GM12878 (cell line): ENCODE results near the gene RAP2B. TPM values are rescaled to one million over a fixed set of nuclear protein-coding genes. Genes with fewer than 3 reads are reported as not detected.

Experiments used
- ATAC-seq: fragments of 200-7000 bp; cut with Tn5 transposase; 3 replicates; pipeline ENCODE4 v1.9.1; 2020; ENCODE audit warnings: mild to moderate bottlenecking, moderate library complexity
- BruUV-seq: library from RNA; stranded (reverse); fragments of 400-500 nt; replicated peaks from 2 replicates; lab custom pipeline; 2021; lab: Mats Ljungman, UMichigan
- CTCF ChIA-PET: fragments of 300-600 bp; sonication (Branson Sonifier 250); formaldehyde crosslinking; extraction: SDS; loops from one replicate; lab custom pipeline; 2021; ENCODE audit warnings: inconsistent platforms; lab: Yijun Ruan, JAX
- POLR2A ChIA-PET: fragments of 350-600 bp; formaldehyde crosslinking; extraction: SDS; loops from one replicate; lab custom pipeline; 2021; ENCODE audit warnings: inconsistent platforms; lab: Charles Lee
- RAD21 ChIA-PET: fragments of 300-600 bp; sonication (Branson Sonifier 250); formaldehyde crosslinking; loops from one replicate; lab custom pipeline; 2023; ENCODE audit warnings: antibody characterized with exemption; ENCODE audit not compliant: unreplicated experiment; lab: Charles Lee
- SMC1A ChIA-PET: fragments of 300-600 bp; sonication (Branson Sonifier 250); formaldehyde crosslinking; loops from one replicate; lab custom pipeline; 2023; ENCODE audit not compliant: unreplicated experiment, uncharacterized antibody; lab: Charles Lee
- DNase-seq: peaks from one replicate; pipeline ENCODE4 v3.0.0-alpha.2; 2011; ENCODE audit warnings: low read depth, low spot score
- FAIRE-seq: peaks from 3 replicates; lab custom pipeline; 2011; peaks lifted over from hg19 to GRCh38; lab: Jason Lieb, UNC
- H2AFZ ChIP-seq: 2 replicates; pipeline ENCODE4 v1.6.0; 2011; ENCODE audit warnings: low read depth, low read length, control low read depth; ENCODE audit not compliant: control insufficient read depth
- H3K27ac ChIP-seq: 2 replicates; pipeline ENCODE4 v1.5.1; 2011; ENCODE audit warnings: control low read depth; ENCODE audit not compliant: control insufficient read depth, insufficient read depth
- H3K27me3 ChIP-seq, 2 experiments: replicated peaks in 1 of 2; 2 replicates each; pipeline versions ENCODE4 v1.6.0 to v1.6.1; 2011; ENCODE audit warnings: low read length in 1 of 2; ENCODE audit not compliant: control insufficient read depth in 2 of 2, insufficient read depth in 2 of 2
- H3K36me3 ChIP-seq, 2 experiments: 2 replicates each; pipeline ENCODE4 v1.5.1; 2011; ENCODE audit warnings: low read length in 1 of 2; ENCODE audit not compliant: control insufficient read depth in 2 of 2, insufficient read depth in 2 of 2
- H3K4me1 ChIP-seq: 2 replicates; pipeline ENCODE4 v1.6.1; 2011; ENCODE audit warnings: mild to moderate bottlenecking, low read length, moderate library complexity, mixed read lengths; ENCODE audit not compliant: control insufficient read depth, insufficient read depth
- H3K4me2 ChIP-seq: 2 replicates; pipeline ENCODE4 v1.6.0; 2011; ENCODE audit warnings: control low read depth; ENCODE audit not compliant: control insufficient read depth, insufficient read depth
- H3K4me3 ChIP-seq: fragments of 200-600 bp; sonication (generic); 2 replicates; pipeline ENCODE4 v1.5.1; 2016
- H3K79me2 ChIP-seq: 2 replicates; pipeline ENCODE4 v1.6.0; 2011; ENCODE audit warnings: low read length; ENCODE audit not compliant: control insufficient read depth, insufficient read depth
- H3K9ac ChIP-seq: 2 replicates; pipeline ENCODE4 v1.8.0; 2011; ENCODE audit warnings: low read length, control low read depth, mixed read lengths; ENCODE audit not compliant: control insufficient read depth, insufficient read depth
- H3K9me3 ChIP-seq: replicated peaks from 3 replicates; pipeline ENCODE4 v1.5.1; 2011; ENCODE audit warnings: mild to moderate bottlenecking, low read length; ENCODE audit not compliant: control insufficient read depth, insufficient read depth
- H4K20me1 ChIP-seq: 2 replicates; pipeline ENCODE4 v1.6.0; 2011; ENCODE audit not compliant: control insufficient read depth, insufficient read depth
- BMI1 ChIP-seq: fragments of 450-650 bp; IDR thresholded peaks from 2 replicates; pipeline ENCODE4 v1.6.1; 2016; ENCODE audit warnings: mild to moderate bottlenecking, moderate library complexity, borderline replicate concordance
- BRCA1 ChIP-seq: IDR thresholded peaks from 2 replicates; pipeline ENCODE4 v1.6.1; 2011; ENCODE audit warnings: low read depth, low read length, improper control_type of control experiment
- DPF2 ChIP-seq: fragments of 450-650 bp; IDR thresholded peaks from 2 replicates; pipeline ENCODE4 v1.6.1; 2017; ENCODE audit warnings: mild to moderate bottlenecking
- IKZF2 ChIP-seq, 2 experiments: fragments of 450-650 bp; IDR thresholded peaks; 2 replicates each; pipeline ENCODE4 v1.6.1; 2017; ENCODE audit warnings: mild to moderate bottlenecking in 2 of 2, moderate library complexity in 2 of 2
- KDM1A ChIP-seq: fragments of 200-600 bp; sonication (generic); IDR thresholded peaks from 2 replicates; pipeline ENCODE4 v1.6.1; 2016; ENCODE audit warnings: borderline replicate concordance
- KLF5 ChIP-seq: fragments of 450-650 bp; IDR thresholded peaks from 2 replicates; pipeline ENCODE4 v1.6.1; 2014; ENCODE audit warnings: mild to moderate bottlenecking; ENCODE audit not compliant: partially characterized antibody
- NBN ChIP-seq: fragments of 450-650 bp; IDR thresholded peaks from 2 replicates; pipeline ENCODE4 v1.6.1; 2016
- RCOR1 ChIP-seq: conservative IDR thresholded peaks from 2 replicates; pipeline ENCODE4 v1.6.1; 2012; ENCODE audit warnings: low read depth, low read length, improper control_type of control experiment
- RFX5 ChIP-seq: IDR thresholded peaks from 2 replicates; pipeline ENCODE4 v1.6.1; 2011; ENCODE audit warnings: low read depth, low read length, improper control_type of control experiment
- SMARCA5 ChIP-seq: fragments of 450-650 bp; IDR thresholded peaks from 2 replicates; pipeline ENCODE4 v1.6.1; 2017; ENCODE audit warnings: mild to moderate bottlenecking
- SMC3 ChIP-seq: IDR thresholded peaks from 2 replicates; pipeline ENCODE4 v1.6.1; 2011; ENCODE audit warnings: low read length, improper control_type of control experiment, borderline replicate concordance
- SPI1 ChIP-seq: IDR thresholded peaks from 2 replicates; pipeline ENCODE4 v1.6.1; 2011; ENCODE audit warnings: low read depth, mild to moderate bottlenecking, low read length, moderate library complexity, borderline replicate concordance; ENCODE audit not compliant: insufficient read depth
- SUPT20H ChIP-seq: IDR thresholded peaks from 2 replicates; pipeline ENCODE4 v1.6.1; 2011; ENCODE audit warnings: low read depth, mild to moderate bottlenecking, low read length, moderate library complexity, borderline replicate concordance; ENCODE audit not compliant: control insufficient read depth
- YY1 ChIP-seq: IDR thresholded peaks from 2 replicates; pipeline ENCODE4 v1.6.1; 2011; ENCODE audit warnings: low read depth, mild to moderate bottlenecking, low read length
- ZNF687 ChIP-seq: fragments of 450-650 bp; IDR thresholded peaks from 2 replicates; pipeline ENCODE4 v1.6.1; 2017; ENCODE audit warnings: mild to moderate bottlenecking, moderate library complexity
- WGBS: methylation state at CpG from one replicate; pipeline ENCODE4 v1.1.6; 2016; ENCODE audit warnings: low lambda C conversion rate; ENCODE audit not compliant: insufficient replicate concordance, insufficient coverage; ENCODE audit errors: missing lambda C conversion rate; 5-methylcytosine and 5-hydroxymethylcytosine counted together
- in situ Hi-C: fragments of 300-500 bp; cut with MboI; formaldehyde crosslinking; loops from 9 replicates; pipeline ENCODE4 v1.14.3; 2018; ENCODE audit warnings: mixed read lengths
- intact Hi-C: fragments of 100-400 bp; cut with micrococcal nuclease; formaldehyde crosslinking; loops from one replicate; pipeline ENCODE4 v1.14.2; 2022; ENCODE audit not compliant: unreplicated experiment
- polyA plus RNA-seq, 11 experiments: library from polyadenylated mRNA; depleted of rRNA in 4 of 11; unstranded in 6 of 11; stranded (reverse) in 5 of 11; fragments of >200 nt; fragmentation: Nextera tagmentation in 4 of 11; fragmentation: Illumina TruSeq in 1 of 11; extraction: Ambion mirVana in 4 of 11; extraction: Trizol in 1 of 11; gene quantifications; 1 replicate in 1 of 11; 2 replicates in 10 of 11; pipeline versions ENCODE4 v1.2.1 to v1.2.3, GENCODE V29; 2011 to 2016; ENCODE audit warnings: inconsistent platforms in 2 of 11, missing spikeins in 2 of 11, low read depth in 1 of 11
- total RNA-seq, 4 experiments: library from RNA; depleted of rRNA in 3 of 4; stranded (reverse); fragments of >200 nt in 3 of 4; fragmentation: Illumina TruSeq in 1 of 4; extraction: Trizol in 1 of 4; gene quantifications; 2 replicates each; pipeline versions ENCODE4 v1.2.1 to v1.2.3, GENCODE V29; 2013 to 2021
- TF ChIP-seq, protein P1 (sequence below): fragments of 450-650 bp; IDR thresholded peaks from 2 replicates; pipeline ENCODE4 v1.6.1; 2017; ENCODE audit warnings: mild to moderate bottlenecking, moderate library complexity

The RAP2B gene
- total and polyA plus RNA-seq, 10 of the 15 experiments (the other 5 are each of a cell fraction or from before 2014, with no cell fraction given): 5.9 to 21.3 (median 12.0) TPM

DNA sequence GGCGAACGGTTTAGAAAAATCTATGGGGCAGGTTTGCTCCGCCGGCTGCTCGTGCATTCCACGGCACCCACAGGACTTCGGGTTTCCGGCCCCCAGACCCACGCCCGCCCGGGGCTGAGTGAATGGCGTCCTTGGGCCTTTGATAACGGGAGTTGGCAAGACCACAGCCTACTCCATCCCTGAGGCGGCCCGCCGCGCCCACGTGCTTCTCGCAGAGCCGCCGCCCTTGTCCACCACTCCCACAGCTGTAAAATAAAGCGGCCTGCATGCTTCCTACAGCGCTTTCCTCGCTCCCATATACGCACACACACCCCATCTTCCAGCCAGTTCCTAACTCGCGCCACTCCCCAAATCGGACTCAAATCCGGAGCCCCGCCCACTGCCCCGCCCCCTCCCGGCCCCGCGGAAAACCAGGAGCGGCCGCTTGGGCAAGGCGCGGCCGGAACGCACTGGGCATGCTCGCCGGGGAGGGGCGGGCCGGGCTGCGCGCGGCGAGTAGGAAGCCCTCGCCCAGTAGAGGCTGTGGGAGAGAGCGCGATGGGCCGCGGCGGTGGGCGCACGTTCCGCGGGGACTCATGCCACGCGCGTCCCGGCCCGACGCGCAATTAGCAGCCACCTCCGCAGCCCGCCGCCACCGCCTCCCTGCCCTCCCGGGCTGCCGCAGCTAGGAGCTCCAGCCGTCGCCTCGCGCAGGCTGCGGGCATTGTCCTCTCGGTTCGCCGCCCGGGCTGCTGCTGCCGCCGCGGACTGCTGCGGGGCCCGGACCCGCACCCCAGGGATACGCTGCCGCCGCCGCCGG lies at the start of gene RAP2B (continued):
- TF ChIP-seq SMC3 (no peak), SMARCA5 (peak; percentile 86), RFX5 (peak; percentile 40; the same call in 1 of the 2 replicates), ZNF687 (peak; percentile 94), BMI1 (no peak), IKZF2 (IDR thresholded peaks at IDR 0.05) (no peak), NBN (no peak; the same call in 1 of the 2 replicates)
- TF ChIP-seq, all 136 proteins: peak for 42

DNA sequence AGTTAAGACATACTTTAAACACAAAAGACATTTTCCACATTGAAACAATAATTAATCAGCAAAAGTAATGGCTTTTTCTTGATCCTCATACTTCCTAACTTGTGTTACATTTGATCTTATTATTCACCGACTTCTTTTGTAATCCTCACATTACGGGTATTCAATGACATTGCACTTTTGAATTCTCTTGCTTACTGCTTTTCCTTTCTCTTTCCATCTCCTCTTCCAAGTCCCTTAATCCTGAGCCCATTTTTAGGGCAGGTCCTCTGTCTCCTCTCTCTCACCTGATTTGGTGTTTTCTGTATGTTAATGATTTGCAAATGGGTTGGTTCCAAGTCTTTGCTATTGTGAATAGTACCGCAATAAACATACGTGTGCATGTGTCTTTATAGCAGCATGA lies 48.5 kb upstream of the RAP2B start:
- in situ Hi-C loops (no loop called here), intact Hi-C loops (no loop called here)
- H3K79me2 ChIP-seq: no peaks in the 10 kb centered on the region
- ChIA-PET SMC1A (no interaction called here), RAD21 (no interaction called here), CTCF (no interaction called here), POLR2A (no interaction called here)
- H3K4me3 ChIP-seq: no peak overlapping the region
- H3K27ac ChIP-seq: no peak overlapping the region
- H3K27me3 ChIP-seq: no peaks in the 10 kb centered on the region
- ATAC-seq: no peak
- BruUV-seq: no TSS peak
- no peaks in the 10 kb centered on the region for H3K9me3 ChIP-seq
- H2AFZ ChIP-seq: no peak overlapping the region
- no peak for DNase-seq
- FAIRE-seq: no peak
- 95% methylated on average over 4 of the region's 4 CpGs for WGBS
- H3K36me3 ChIP-seq: no peaks in the 10 kb centered on the region
- no peaks in the 10 kb centered on the region for H3K4me1 ChIP-seq
- no peak overlapping the region for H3K4me2 ChIP-seq
- no peaks in the 10 kb centered on the region for H4K20me1 ChIP-seq
- H3K9ac ChIP-seq: no peak overlapping the region
- TF ChIP-seq RCOR1 (no peak), YY1 (no peak), SPI1 (no peak), BRCA1 (no peak), KDM1A (no peak), DPF2 (no peak), KLF5 (no peak), SUPT20H (no peak)
- TF ChIP-seq, protein P1, sequence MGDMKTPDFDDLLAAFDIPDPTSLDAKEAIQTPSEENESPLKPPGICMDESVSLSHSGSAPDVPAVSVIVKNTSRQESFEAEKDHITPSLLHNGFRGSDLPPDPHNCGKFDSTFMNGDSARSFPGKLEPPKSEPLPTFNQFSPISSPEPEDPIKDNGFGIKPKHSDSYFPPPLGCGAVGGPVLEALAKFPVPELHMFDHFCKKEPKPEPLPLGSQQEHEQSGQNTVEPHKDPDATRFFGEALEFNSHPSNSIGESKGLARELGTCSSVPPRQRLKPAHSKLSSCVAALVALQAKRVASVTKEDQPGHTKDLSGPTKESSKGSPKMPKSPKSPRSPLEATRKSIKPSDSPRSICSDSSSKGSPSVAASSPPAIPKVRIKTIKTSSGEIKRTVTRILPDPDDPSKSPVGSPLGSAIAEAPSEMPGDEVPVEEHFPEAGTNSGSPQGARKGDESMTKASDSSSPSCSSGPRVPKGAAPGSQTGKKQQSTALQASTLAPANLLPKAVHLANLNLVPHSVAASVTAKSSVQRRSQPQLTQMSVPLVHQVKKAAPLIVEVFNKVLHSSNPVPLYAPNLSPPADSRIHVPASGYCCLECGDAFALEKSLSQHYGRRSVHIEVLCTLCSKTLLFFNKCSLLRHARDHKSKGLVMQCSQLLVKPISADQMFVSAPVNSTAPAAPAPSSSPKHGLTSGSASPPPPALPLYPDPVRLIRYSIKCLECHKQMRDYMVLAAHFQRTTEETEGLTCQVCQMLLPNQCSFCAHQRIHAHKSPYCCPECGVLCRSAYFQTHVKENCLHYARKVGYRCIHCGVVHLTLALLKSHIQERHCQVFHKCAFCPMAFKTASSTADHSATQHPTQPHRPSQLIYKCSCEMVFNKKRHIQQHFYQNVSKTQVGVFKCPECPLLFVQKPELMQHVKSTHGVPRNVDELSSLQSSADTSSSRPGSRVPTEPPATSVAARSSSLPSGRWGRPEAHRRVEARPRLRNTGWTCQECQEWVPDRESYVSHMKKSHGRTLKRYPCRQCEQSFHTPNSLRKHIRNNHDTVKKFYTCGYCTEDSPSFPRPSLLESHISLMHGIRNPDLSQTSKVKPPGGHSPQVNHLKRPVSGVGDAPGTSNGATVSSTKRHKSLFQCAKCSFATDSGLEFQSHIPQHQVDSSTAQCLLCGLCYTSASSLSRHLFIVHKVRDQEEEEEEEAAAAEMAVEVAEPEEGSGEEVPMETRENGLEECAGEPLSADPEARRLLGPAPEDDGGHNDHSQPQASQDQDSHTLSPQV: no peak
